ENCODE results near the gene ZFYVE19.
"Not testable (repeated sequence)": the region's sequence is repeated elsewhere in the genome, so short reads cannot be mapped to it uniquely, and the experiment has no call there.

The ZFYVE19 gene

GRCh38 chr15:40852529-40852928, 45.6 kb downstream of the ZFYVE19 start:
- DNase-seq, result no peak

- DNase-seq, result no peak
These were observed 46.5 kb downstream of the ZFYVE19 start for GRCh38 chr15:40853241-40853890.

- no peak for DNase-seq
These were observed 47.3 kb downstream of the ZFYVE19 start for GRCh38 chr15:40854161-40854560.

- DNase-seq, result no peak
These were observed 48.9 kb downstream of the ZFYVE19 start for GRCh38 chr15:40855706-40856234.

- DNase-seq, result no peak
These were observed 49.9 kb downstream of the ZFYVE19 start for GRCh38 chr15:40856746-40857145.

- peak; percentile 66 for DNase-seq
These were observed 50.9 kb downstream of the ZFYVE19 start for GRCh38 chr15:40857601-40858341.

GRCh38 chr15:40858706-40859105, 51.8 kb downstream of the ZFYVE19 start:
- no peak for DNase-seq

GRCh38 chr15:40859206-40859851, 52.4 kb downstream of the ZFYVE19 start:
- peak; percentile 69 for DNase-seq

GRCh38 chr15:40861147-40861546, 54.3 kb downstream of the ZFYVE19 start:
- DNase-seq, result not testable (repeated sequence)

GRCh38 chr15:40863660-40864270, 56.9 kb downstream of the ZFYVE19 start:
- DNase-seq, result no peak
